NCI-H748 (cell line): ENCODE measurements around the gene CRLF1.
"Not testable (repeated sequence)": the region's sequence is repeated elsewhere in the genome, so short reads cannot be mapped to it uniquely, and the experiment has no call there.

Source experiments
- DNase-seq: peaks from one replicate; lab custom pipeline; 2025; ENCODE audit not compliant: unreplicated experiment; lab: John Stamatoyannopoulos, UW

The CRLF1 gene

GRCh38 chr19:18593367-18594095 lies 13.1 kb downstream of the CRLF1 start:
- no peak for DNase-seq

DNA sequence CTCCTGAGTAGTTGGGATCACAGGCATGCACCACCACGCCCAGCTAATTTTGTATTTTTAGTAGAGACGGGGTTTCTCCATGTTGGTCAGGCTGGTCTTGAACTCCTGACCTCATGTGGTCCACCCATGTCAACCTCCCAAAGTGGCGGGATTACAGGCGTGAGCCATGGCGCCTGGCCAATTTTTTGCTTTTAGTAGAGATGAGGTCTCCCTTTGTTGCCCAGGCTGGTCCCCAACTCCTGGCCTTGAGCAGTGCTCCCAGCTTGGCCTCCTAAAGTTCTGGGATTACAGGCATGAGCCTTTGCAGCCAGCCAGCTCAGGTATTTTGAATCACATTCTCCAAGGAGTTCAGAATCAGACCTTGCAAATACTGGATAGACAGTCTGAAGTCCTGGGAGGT lies 13.9 kb downstream of the CRLF1 start:
- DNase-seq: not testable (repeated sequence)

GRCh38 chr19:18591735-18592385 lies 14.7 kb downstream of the CRLF1 start:
- no peak for DNase-seq

GRCh38 chr19:18590273-18591272 lies 16.0 kb downstream of the CRLF1 start:
- peak; percentile 96 for DNase-seq

GRCh38 chr19:18589380-18590272 lies 17.0 kb downstream of the CRLF1 start:
- DNase-seq: peak; percentile 88

GRCh38 chr19:18588611-18589379 lies 17.8 kb downstream of the CRLF1 start, which contains the start of gene REX1BD:
REX1BD (plus strand) TSS chr19:18588798; CDS start chr19:18588802, 4 bp downstream.
- DNase-seq: peak; percentile 80

DNA sequence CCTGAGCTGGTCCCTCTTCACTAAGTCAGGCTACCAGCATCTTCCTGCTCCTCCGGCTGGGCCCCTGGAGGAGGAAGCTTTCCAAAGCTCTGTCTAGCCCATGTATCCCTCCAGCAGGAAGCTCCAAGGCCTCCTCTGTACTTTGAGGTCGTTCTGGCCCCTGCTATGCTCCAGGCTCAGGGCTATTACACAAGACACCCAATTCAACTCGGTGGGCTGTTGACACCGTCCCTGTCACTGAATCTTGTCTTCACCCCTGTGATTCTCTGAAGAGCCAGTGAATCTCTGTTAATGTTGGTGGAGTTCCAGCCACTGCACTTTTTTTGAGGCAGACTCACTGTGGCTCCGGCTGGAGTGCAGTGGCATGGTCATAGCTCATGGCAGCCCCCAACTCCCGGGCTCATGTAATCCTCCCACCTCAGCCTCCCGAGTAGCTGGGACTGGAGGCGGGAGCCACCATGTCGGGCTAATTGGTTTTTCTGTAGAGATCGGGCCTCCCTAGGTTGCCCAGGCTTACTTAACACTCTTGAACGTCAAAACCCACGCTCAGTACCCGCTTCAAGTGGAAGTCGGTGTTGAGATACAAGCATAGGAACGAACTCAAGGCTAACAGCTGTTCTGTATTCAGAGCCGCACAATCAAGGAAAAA lies 18.5 kb downstream of the CRLF1 start:
- no peak for DNase-seq

- DNase-seq: no peak
Measured at GRCh38 chr19:18587561-18587960, 19.0 kb downstream of the CRLF1 start.

GRCh38 chr19:18586306-18586705 lies 20.3 kb downstream of the CRLF1 start:
- DNase-seq: no peak

DNA sequence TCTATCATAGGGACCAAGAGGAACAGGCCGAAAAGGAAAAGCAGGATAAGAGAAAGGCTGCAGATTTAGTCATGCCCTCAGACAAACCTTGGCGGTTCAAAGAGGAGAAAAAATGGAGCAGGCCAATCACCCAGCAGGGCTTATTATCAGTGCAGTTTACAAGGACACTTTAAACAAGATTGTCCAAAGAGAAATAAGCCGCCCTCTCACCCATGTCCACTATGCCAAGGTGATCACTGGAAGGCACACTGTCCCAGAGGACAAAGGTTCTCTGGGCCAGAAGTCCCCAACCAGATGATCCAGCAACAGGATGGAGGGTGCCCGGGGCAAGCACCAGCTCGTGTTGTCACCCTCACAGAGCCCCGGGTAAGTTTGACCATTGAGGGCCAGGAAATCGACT lies 26.3 kb downstream of the CRLF1 start:
- DNase-seq: no peak

DNA sequence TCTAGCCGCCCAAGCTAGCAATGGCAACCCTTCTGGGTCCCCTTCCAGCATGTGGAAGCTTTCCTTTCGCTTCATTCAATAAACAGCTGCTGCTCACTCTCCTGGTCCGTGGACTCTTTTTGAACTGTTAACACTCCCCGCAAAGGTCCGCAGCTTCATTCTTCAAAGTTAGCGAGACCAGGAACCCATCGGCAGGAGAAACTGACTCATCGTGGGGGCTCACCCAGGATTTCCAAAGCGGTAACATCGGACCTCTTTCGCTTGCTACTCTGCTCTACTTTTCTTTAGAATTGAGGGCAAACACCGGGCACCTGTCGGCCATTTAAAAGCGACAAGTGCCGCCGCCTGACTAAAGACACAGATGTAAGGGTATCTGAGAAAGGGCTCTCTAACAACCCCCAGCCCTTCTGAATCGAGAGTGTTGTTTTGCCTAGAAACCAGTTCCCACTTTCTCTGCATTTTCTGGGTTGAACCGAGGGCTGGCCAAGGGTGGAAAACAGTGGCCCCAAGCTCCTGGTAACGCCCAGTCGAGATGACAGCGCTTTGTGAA lies 29.2 kb downstream of the CRLF1 start:
- DNase-seq: no peak

DNA sequence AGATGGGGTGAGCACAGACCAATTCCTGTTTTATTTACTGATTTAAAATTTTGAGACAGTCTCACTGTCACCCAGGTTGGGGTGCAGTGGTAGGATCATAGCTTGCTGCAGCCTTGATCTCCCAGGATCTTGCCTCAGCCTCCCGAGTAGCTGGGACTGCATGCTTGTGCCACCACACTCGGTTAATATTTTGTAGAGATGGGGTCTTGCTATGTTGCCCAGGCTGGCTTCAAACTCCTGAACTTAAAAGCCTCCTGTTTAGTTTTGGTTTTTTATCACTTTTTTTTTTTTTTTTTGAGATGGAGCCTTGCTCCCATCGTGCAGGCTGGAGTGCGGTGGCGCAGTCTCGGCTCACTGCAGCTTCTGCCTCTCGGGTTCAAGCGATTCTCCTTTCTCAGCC lies 30.2 kb downstream of the CRLF1 start:
- no peak for DNase-seq

DNA sequence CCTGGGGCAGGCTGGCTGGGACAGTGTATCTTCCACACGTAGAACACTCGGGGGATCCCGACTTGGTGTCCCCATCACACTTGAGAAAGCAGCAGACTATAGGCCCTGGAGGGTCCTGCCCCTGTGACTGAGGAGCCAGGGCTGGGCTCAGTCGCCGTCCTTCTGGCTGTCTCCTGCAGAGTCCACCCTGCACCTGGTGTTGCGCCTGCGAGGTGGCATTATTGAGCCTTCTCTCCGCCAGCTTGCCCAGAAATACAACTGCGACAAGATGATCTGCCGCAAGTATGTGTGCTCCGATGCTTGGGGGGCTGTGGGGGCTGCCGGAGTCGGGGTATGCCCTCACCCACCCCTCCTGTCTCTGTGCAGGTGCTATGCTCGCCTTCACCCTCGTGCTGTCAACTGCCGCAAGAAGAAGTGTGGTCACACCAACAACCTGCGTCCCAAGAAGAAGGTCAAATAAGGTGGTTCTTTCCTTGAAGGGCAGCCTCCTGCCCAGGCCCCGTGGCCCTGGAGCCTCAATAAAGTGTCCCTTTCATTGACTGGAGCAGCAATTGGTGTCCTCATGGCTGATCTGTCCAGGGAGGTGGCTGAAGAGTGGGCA lies 31.8 kb downstream of the CRLF1 start:
- DNase-seq: no peak

- DNase-seq: peak; percentile 97
Measured at GRCh38 chr19:18571564-18572344, 34.8 kb downstream of the CRLF1 start, which contains the start of gene UBA52. UBA52 (plus strand) TSS chr19:18571857; CDS start chr19:18573301, 1,444 bp downstream.

- no peak for DNase-seq
Measured at GRCh38 chr19:18568367-18568766, 38.2 kb downstream of the CRLF1 start.

DNA sequence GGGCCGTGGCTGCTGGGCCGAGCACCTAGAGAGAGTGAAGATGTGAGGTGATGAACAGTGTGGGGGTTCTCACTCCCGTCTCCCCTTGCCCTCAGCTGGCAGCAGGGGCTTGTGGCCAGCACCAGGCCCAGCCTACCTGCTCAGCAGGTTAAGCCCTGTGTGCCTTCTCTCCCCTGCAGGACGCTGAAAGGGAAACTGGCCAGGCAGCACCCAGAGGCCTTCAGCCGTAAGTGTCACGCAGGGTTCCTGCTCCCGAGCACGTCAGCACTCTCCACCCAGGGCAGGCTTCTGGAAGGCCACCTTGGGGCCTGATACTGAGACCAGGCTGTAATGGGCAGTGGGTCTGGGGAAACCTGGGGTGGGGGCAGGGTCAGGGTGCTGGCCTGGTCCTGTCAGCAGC lies 39.6 kb downstream of the CRLF1 start:
- no peak for DNase-seq

- DNase-seq: no peak
Measured at GRCh38 chr19:18562086-18562485, 44.5 kb downstream of the CRLF1 start.

- no peak for DNase-seq
Measured at GRCh38 chr19:18559685-18560084, 46.9 kb downstream of the CRLF1 start.
